Lung (tissue), 12 donors: Measurements from ENCODE around the gene ZFAND3. TPM values are rescaled to one million over a fixed set of nuclear protein-coding genes. Genes with fewer than 3 reads are reported as not detected.

Experiments used
- ATAC-seq: fragments of 200-7000 bp; cut with Tn5 transposase; one replicate; pipeline ENCODE4 v1.9.1; 2020; ENCODE audit warnings: moderate number of reproducible peaks; ENCODE audit not compliant: insufficient read depth, low FRiP score
- DNase-seq, 3 donors: peaks; one replicate each; pipeline ENCODE4 v3.0.0-alpha.2; 2013 to 2017
- H3K27ac ChIP-seq, 2 donors: one replicate each; pipeline ENCODE4 v1.5.1; 2013; ENCODE audit warnings: mild to moderate bottlenecking in 2 of 2, moderate library complexity in 2 of 2, control low read depth in 1 of 2, inconsistent platforms in 1 of 2, low read depth in 1 of 2, low read length in 1 of 2
- H3K27me3 ChIP-seq, 3 donors: one replicate each; pipeline ENCODE4 v1.5.1; 2013; ENCODE audit warnings: low read length in 2 of 3; ENCODE audit not compliant: control insufficient read depth in 3 of 3, insufficient read depth in 3 of 3
- H3K36me3 ChIP-seq, 4 donors: one replicate each; pipeline ENCODE4 v1.5.1; 2013; ENCODE audit warnings: low read length in 4 of 4, mild to moderate bottlenecking in 1 of 4, moderate library complexity in 1 of 4; ENCODE audit not compliant: control insufficient read depth in 4 of 4, insufficient read depth in 4 of 4
- H3K4me1 ChIP-seq, 5 donors: one replicate each; pipeline ENCODE4 v1.5.1; 2013; ENCODE audit warnings: low read length in 5 of 5, mild to moderate bottlenecking in 2 of 5, moderate library complexity in 1 of 5; ENCODE audit not compliant: control insufficient read depth in 5 of 5, insufficient read depth in 5 of 5
- H3K4me3 ChIP-seq: one replicate; pipeline ENCODE4 v1.5.1; 2013; ENCODE audit warnings: mild to moderate bottlenecking, control low read depth, moderate library complexity
- H3K9ac ChIP-seq, 2 donors: one replicate each; pipeline ENCODE4 v1.5.1; 2013; ENCODE audit warnings: low read length in 2 of 2, control low read depth in 1 of 2; ENCODE audit not compliant: insufficient read depth in 1 of 2
- H3K9me3 ChIP-seq, 4 donors: one replicate each; pipeline ENCODE4 v1.5.1; 2013; ENCODE audit warnings: low read length in 3 of 4, mild to moderate bottlenecking in 1 of 4, moderate library complexity in 1 of 4; ENCODE audit not compliant: control insufficient read depth in 4 of 4, insufficient read depth in 3 of 4
- CTCF ChIP-seq: IDR thresholded peaks from 2 replicates; pipeline ENCODE4 v1.5.1; 2012; ENCODE audit warnings: mild to moderate bottlenecking; ENCODE audit errors: control extremely low read depth, extremely low read depth
- WGBS, 2 donors: extraction: QIAGEN DNeasy Blood & Tissue Kit; methylation state at CpG; one replicate each; pipeline ENCODE4 v1.1.7; 2013; 5-methylcytosine and 5-hydroxymethylcytosine counted together
- polyA plus RNA-seq, 2 donors: library from polyadenylated mRNA; stranded (reverse); fragments of 200-250 nt; gene quantifications; one replicate each; pipeline ENCODE4 v1.2.1, GENCODE V29; 2013
- total RNA-seq, 2 donors: library from RNA; depleted of rRNA in 1 of 2; stranded (reverse); fragments of >200 nt in 1 of 2; gene quantifications; one replicate each; pipeline ENCODE4 v1.2.1, GENCODE V29; 2014 to 2021
- donor health status: control.
- donor health status: control.
- donor health status: Bipolar disorder and iron deficiency.
- donor health status: healthy.
- donor health status: DM: yes; HTN: yes; CAD: no.

The ZFAND3 gene
- total and polyA plus RNA-seq, 4 donors: 27.6 to 63.6 (median 51.3) TPM

DNA sequence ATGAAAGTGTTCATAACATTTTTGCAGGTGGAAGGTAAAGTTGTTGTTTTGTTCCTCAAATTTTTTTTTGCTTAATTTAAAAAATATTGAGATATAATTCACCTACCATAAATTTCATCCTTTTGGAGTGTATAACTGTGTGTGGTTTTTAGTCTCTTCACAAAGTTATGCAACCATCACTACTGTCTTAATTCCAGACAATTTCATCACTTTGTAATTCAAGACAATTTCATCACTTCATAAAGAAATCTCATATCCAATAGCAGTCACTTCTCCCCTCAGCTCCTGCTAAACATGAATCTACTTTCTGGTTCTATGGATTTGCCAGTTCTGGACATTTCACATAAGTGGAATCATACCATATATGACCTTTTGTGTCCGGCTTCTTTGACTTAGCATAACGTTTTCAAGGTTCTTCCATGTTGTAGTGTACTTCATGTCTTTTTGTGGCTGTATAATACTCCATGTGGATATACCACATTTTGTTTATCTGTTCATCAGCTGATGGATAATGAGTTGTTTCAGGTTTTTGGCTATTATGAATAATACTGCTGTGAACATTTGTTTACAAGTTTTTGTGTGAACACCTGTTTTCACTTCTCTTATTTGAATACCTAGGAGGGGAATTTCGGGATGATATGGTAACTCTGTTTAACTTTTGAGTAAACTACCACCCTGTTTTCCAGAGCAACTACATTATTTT lies 18.8 kb downstream of the ZFAND3 start:
- TF ChIP-seq CTCF: no peak
- Histone ChIP-seq H3K4me3 (no peak overlapping the region), H3K9ac (no peak overlapping the region), H3K27me3 (no peaks in the 10 kb centered on the region), H3K27ac (no peak overlapping the region), H3K36me3 (peaks cover 0 to 8% (median 2%) of the 10 kb centered on the region in 4 donors), H3K9me3 (peaks cover 0 to 6% (median 0%) of the 10 kb centered on the region in 4 donors), H3K4me1 (peaks cover 0 to 8% (median 6%) of the 10 kb centered on the region in 5 donors)
- no peak for ATAC-seq
- no peak for DNase-seq
- 89 to 90% methylated on average over 3 of the region's 3 CpGs for WGBS, 2 donors

DNA sequence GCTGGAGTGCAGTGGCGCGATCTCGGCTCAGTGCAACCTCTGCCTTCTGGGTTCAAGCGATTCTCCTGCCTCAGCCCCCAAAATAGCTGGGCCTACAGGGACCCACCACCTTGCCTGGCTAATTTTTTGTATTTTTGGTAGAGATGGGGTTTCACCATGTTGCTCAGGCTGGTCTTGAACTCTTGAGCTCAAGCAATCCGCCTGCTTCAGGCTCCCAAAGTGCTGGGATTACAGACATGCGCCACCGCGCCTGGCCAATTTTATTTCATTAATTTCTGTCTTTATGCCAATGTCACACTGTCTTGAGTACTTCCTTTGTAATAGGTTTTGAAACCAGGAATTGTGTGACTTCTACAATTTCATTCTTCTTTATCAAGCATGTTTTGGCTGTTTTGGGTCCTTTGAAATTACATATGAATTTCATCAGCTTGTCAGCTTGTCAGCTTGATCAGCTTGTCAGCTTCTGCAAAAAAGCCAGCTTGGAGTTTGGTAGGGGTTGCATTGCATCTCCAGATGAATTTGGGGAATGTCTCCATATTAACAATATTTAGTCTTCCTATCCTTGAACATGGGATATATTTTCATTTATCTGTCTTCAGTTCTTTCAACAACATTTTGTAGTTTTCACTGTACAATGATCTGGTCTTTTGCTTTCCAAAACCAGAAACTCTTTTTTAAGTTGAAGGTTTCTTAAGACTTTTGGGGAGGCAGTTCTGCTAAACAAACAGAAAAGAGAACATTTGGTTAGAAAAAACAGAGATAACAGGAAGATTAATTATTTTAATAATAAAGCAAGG lies 20.8 kb downstream of the ZFAND3 start:
- H3K27me3 ChIP-seq: no peaks in the 10 kb centered on the region
- H3K4me3 ChIP-seq: no peak overlapping the region
- DNase-seq: peak in 1 of 3 donors; percentile 11
- no peak for TF ChIP-seq CTCF
- whole genome bisulfite sequencing, 2 donors: 72 to 76% methylated on average over 8 of the region's 8 CpGs
- H3K36me3 ChIP-seq: peaks cover 0 to 6% (median under 1%) of the 10 kb centered on the region in 4 donors
- H3K4me1 ChIP-seq: peaks cover 0 to 8% (median 6%) of the 10 kb centered on the region in 5 donors
- no peak overlapping the region for H3K27ac ChIP-seq
- no peaks in the 10 kb centered on the region for H3K9me3 ChIP-seq
- H3K9ac ChIP-seq: no peak overlapping the region
- no peak for ATAC-seq

DNA sequence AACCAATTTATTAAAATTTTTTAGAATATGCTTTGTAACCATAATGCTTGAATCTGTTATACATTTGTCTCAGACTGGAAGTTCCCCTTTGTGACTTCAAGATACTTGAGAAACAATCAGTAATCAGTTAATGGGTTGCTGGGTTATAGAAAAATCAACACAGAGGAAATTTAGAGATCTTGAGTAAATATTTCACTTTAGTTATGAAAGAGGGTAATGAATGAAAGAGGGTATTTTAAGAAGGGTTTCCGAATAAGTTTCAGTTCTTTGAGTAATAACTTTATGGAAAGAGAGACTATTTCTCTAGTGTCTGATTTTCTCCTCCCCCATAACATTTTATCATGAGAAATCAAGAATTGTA lies 21.4 kb downstream of the ZFAND3 start:
- Histone ChIP-seq H3K36me3 (peaks cover 0 to 6% (median under 1%) of the 10 kb centered on the region in 4 donors), H3K27ac (no peak overlapping the region), H3K27me3 (no peaks in the 10 kb centered on the region), H3K9ac (no peak overlapping the region), H3K9me3 (no peaks in the 10 kb centered on the region), H3K4me1 (peaks cover 0 to 8% (median 6%) of the 10 kb centered on the region in 5 donors), H3K4me3 (no peak overlapping the region)
- 28 to 40% methylated on average over 1 of the region's 1 CpG for WGBS, 2 donors
- peak in 2 of 3 donors; percentile 49 to 68 for DNase-seq
- peak; percentile 37 for ATAC-seq
- no peak for TF ChIP-seq CTCF
